HepG2 (cell line): Measurements from ENCODE around the gene EWSR1. TPM values are rescaled to one million over a fixed set of nuclear protein-coding genes. Genes with fewer than 3 reads are reported as not detected.

ENCODE experiments used
- BCL3 ChIP-seq: sonication (generic); formaldehyde crosslinking; IDR thresholded peaks from 2 replicates; pipeline ENCODE4 v1.5.1; 2020; ENCODE audit warnings: mild to moderate bottlenecking, missing genetic modification reagents, moderate library complexity
- E2F2 ChIP-seq: sonication (generic); formaldehyde crosslinking; IDR thresholded peaks from 2 replicates; pipeline ENCODE4 v1.4.0; 2020; ENCODE audit warnings: missing genetic modification reagents, borderline replicate concordance
- GABPA ChIP-seq, 2 experiments: IDR thresholded peaks; 2 replicates each; pipeline ENCODE4 v1.6.1; 2011 to 2016; ENCODE audit warnings: low read depth in 2 of 2, low read length in 1 of 2, missing biosample characterization in 1 of 2, missing genetic modification characterization in 1 of 2
- GATAD2A ChIP-seq: IDR thresholded peaks from 2 replicates; pipeline ENCODE4 v1.6.1; 2016
- GZF1 ChIP-seq: sonication (generic); formaldehyde crosslinking; IDR thresholded peaks from 2 replicates; pipeline ENCODE4 v1.5.1; 2020; ENCODE audit warnings: mild to moderate bottlenecking, missing genetic modification reagents
- HCFC1 ChIP-seq: fragments of 150-350 bp; IDR thresholded peaks from 2 replicates; pipeline ENCODE4 v1.6.1; 2014; ENCODE audit warnings: low read depth, low read length
- MED8 ChIP-seq: sonication (generic); formaldehyde crosslinking; IDR thresholded peaks from 2 replicates; pipeline ENCODE4 v1.8.1; 2023; ENCODE audit warnings: mild to moderate bottlenecking, missing genetic modification reagents; ENCODE audit not compliant: insufficient replicate concordance
- NFYB ChIP-seq: sonication (generic); formaldehyde crosslinking; IDR thresholded peaks from 2 replicates; pipeline ENCODE4 v1.4.0; 2020; ENCODE audit warnings: missing genetic modification reagents
- RXRA ChIP-seq: sonication (generic); formaldehyde crosslinking; IDR thresholded peaks from 2 replicates; pipeline ENCODE4 v1.5.1; 2020; ENCODE audit warnings: missing genetic modification reagents
- SCMH1 ChIP-seq: sonication (generic); formaldehyde crosslinking; IDR thresholded peaks from 2 replicates; pipeline ENCODE4 v1.9.0; 2021; ENCODE audit warnings: missing genetic modification reagents, mild to moderate bottlenecking, borderline replicate concordance
- SIN3A ChIP-seq: IDR thresholded peaks from 2 replicates; pipeline ENCODE4 v1.6.1; 2011; ENCODE audit warnings: low read depth, mild to moderate bottlenecking, control low read depth, low read length, borderline replicate concordance
- SNAPC5 ChIP-seq: sonication (generic); formaldehyde crosslinking; IDR thresholded peaks from 2 replicates; pipeline ENCODE4 v1.8.1; 2023; ENCODE audit warnings: mild to moderate bottlenecking, missing genetic modification reagents, borderline replicate concordance
- SNRNP70 ChIP-seq: fragments of 200-400 bp; formaldehyde crosslinking; IDR thresholded peaks from 2 replicates; pipeline ENCODE4 v1.6.1; 2017; ENCODE audit warnings: mild to moderate bottlenecking, low read depth, low read length, moderate library complexity
- SP4 ChIP-seq: sonication (generic); formaldehyde crosslinking; IDR thresholded peaks from 2 replicates; pipeline ENCODE4 v1.8.1; 2023; ENCODE audit warnings: mild to moderate bottlenecking, missing genetic modification reagents
- TBP ChIP-seq: sonication (generic); formaldehyde crosslinking; IDR thresholded peaks from 2 replicates; pipeline ENCODE4 v1.5.0; 2020; ENCODE audit warnings: missing genetic modification reagents
- TEAD2 ChIP-seq: sonication (generic); formaldehyde crosslinking; IDR thresholded peaks from 2 replicates; pipeline ENCODE4 v1.9.0; 2021; ENCODE audit warnings: missing genetic modification reagents
- TFDP2 ChIP-seq: sonication (generic); formaldehyde crosslinking; IDR thresholded peaks from 2 replicates; pipeline ENCODE4 v1.4.0; 2020; ENCODE audit warnings: missing genetic modification reagents
- TRIM24 ChIP-seq: sonication (generic); formaldehyde crosslinking; IDR thresholded peaks from 2 replicates; pipeline ENCODE4 v1.8.0; 2022; ENCODE audit warnings: mild to moderate bottlenecking, missing genetic modification reagents
- ZBTB43 ChIP-seq: sonication (generic); formaldehyde crosslinking; conservative IDR thresholded peaks from 2 replicates; pipeline ENCODE4 v1.4.0; 2020; ENCODE audit warnings: missing genetic modification reagents
- ZNF264 ChIP-seq: sonication (generic); formaldehyde crosslinking; IDR thresholded peaks from 2 replicates; pipeline ENCODE4 v1.4.0; 2020; ENCODE audit warnings: missing genetic modification reagents
- ZNF576 ChIP-seq: sonication (generic); formaldehyde crosslinking; IDR thresholded peaks from 2 replicates; pipeline ENCODE4 v1.4.0; 2020; ENCODE audit warnings: mild to moderate bottlenecking, missing genetic modification reagents
- ZNF788 ChIP-seq: sonication (generic); formaldehyde crosslinking; IDR thresholded peaks from 2 replicates; pipeline ENCODE4 v1.5.0; 2020; ENCODE audit warnings: mild to moderate bottlenecking, missing genetic modification reagents, borderline replicate concordance
- polyA plus RNA-seq, 8 experiments: library from polyadenylated mRNA; depleted of rRNA in 3 of 8; stranded (reverse) in 7 of 8; unstranded in 1 of 8; fragments of >200 nt; fragmentation: Illumina TruSeq in 4 of 8; extraction: Trizol in 4 of 8; gene quantifications; 2 replicates each; pipeline versions ENCODE4 v1.2.1 to v1.2.3, GENCODE V29; 2011 to 2016; ENCODE audit warnings: low read depth in 4 of 8, missing spikeins in 1 of 8, mixed read lengths in 1 of 8; ENCODE audit not compliant: insufficient read depth in 1 of 8
- total RNA-seq, 5 experiments: library from RNA; depleted of rRNA; stranded (reverse); fragments of >200 nt; fragmentation: Illumina TruSeq; extraction: Trizol; gene quantifications; 2 replicates each; pipeline ENCODE4 v1.2.3, GENCODE V29; 2016; ENCODE audit warnings: low read depth in 1 of 5

Gene EWSR1
- total and polyA plus RNA-seq, 2 of the 13 experiments (the other 11 are each of a cell fraction or from before 2014, with no cell fraction given), result 211 to 326 TPM

- TF ChIP-seq GATAD2A (peak; percentile 60), SIN3A (no peak), TRIM24 (CRISPR knock-in tag) (no peak), SNAPC5 (CRISPR knock-in tag) (no peak), ZNF788 (CRISPR knock-in tag) (peak; percentile 37; the same call in 1 of the 2 replicates), MED8 (no peak), SP4 (peak; percentile 27; the same call in 1 of the 2 replicates), BCL3 (CRISPR knock-in tag) (peak; percentile 82; the same call in 1 of the 2 replicates), TEAD2 (CRISPR knock-in tag) (no peak), HCFC1 (no peak), E2F2 (CRISPR knock-in tag) (no peak), TBP (CRISPR knock-in tag) (no peak), ZNF576 (CRISPR knock-in tag) (no peak), SCMH1 (no peak), GZF1 (CRISPR knock-in tag) (no peak), GABPA (IDR thresholded peaks at IDR 0.05; ENCODE audit: low read depth, low read length) (peak; percentile 10; the same call in 1 of the 2 replicates), GABPA (CRISPR knock-in tag; IDR thresholded peaks at IDR 0.05; ENCODE audit: low read depth) (peak; percentile 78), ZNF264 (CRISPR knock-in tag) (no peak), RXRA (CRISPR knock-in tag) (peak; percentile 41), TFDP2 (CRISPR knock-in tag) (0 out of 2 replicates have a peak, but pooled peaks have one; percentile 22), NFYB (CRISPR knock-in tag) (no peak), ZBTB43 (0 out of 2 replicates have a peak, but pooled peaks have one; percentile 29), SNRNP70 (no peak)
These were observed 35.8 kb upstream of the EWSR1 start (continued) for GRCh38 chr22:29231971-29232959.
